Kidney epithelial cell (primary cell): ENCODE results near the gene KCP. TPM values are rescaled to one million over a fixed set of nuclear protein-coding genes. Genes with fewer than 3 reads are reported as not detected.
A peak's percentile ranks its signal among the peaks of the same experiment; 100 is the strongest.

Source experiments
- DNase-seq: peaks from one replicate; pipeline ENCODE4 v3.0.0-alpha.2; 2010; ENCODE audit warnings: low read depth
- H3K27me3 ChIP-seq: 2 replicates; pipeline ENCODE4 v1.6.0; 2011; ENCODE audit warnings: low read length; ENCODE audit not compliant: control insufficient read depth, insufficient read depth
- H3K36me3 ChIP-seq: 2 replicates; pipeline ENCODE4 v1.5.1; 2011; ENCODE audit warnings: low read length; ENCODE audit not compliant: control insufficient read depth, insufficient read depth
- H3K4me3 ChIP-seq: 2 replicates; pipeline ENCODE4 v1.5.1; 2011; ENCODE audit warnings: low read depth, mild to moderate bottlenecking, control low read depth, low read length
- CTCF ChIP-seq: IDR thresholded peaks from 2 replicates; pipeline ENCODE4 v1.5.1; 2011; ENCODE audit warnings: mild to moderate bottlenecking, moderate library complexity, low read length, control low read depth, inconsistent platforms; ENCODE audit not compliant: insufficient read depth, poor library complexity, severe bottlenecking
- total RNA-seq: library from RNA; depleted of rRNA; stranded (reverse); fragments of >200 nt; gene quantifications from 2 replicates; pipeline ENCODE4 v1.2.3, GENCODE V29; 2015

Gene KCP
- total RNA-seq, 1 donor from 2014 or later = 1.3 TPM

GRCh38 chr7:128911423-128912031 is 1.0 kb upstream of the KCP start:
- Histone ChIP-seq H3K36me3 (no peaks in the 10 kb centered on the region), H3K27me3 (peaks cover 31% of the 10 kb centered on the region), H3K4me3 (no peak overlapping the region)
- TF ChIP-seq CTCF = no peak
- DNase-seq = no peak

- Histone ChIP-seq H3K36me3 (no peaks in the 10 kb centered on the region), H3K4me3 (peak overlapping the region; percentile 47), H3K27me3 (peaks cover 15% of the 10 kb centered on the region)
- peak; percentile 69 for DNase-seq
- TF ChIP-seq CTCF = no peak
Measured at GRCh38 chr7:128909625-128910568, 612 bp downstream of the KCP start.

- DNase-seq = no peak
- no peak for TF ChIP-seq CTCF
Measured at GRCh38 chr7:128908750-128909624, 1.5 kb downstream of the KCP start.

GRCh38 chr7:128906766-128907559 is 3.5 kb downstream of the KCP start:
- DNase-seq = no peak
- Histone ChIP-seq H3K4me3 (no peak overlapping the region), H3K36me3 (no peaks in the 10 kb centered on the region), H3K27me3 (peaks cover 3% of the 10 kb centered on the region)
- TF ChIP-seq CTCF = no peak

More at GRCh38 chr7:128908750-128909624, 1.5 kb downstream of the KCP start:
- Histone ChIP-seq H3K27me3 (peaks cover 6% of the 10 kb centered on the region), H3K36me3 (no peaks in the 10 kb centered on the region), H3K4me3 (peak overlapping the region; percentile 47)
